Stimulated activated CD4-positive, alpha-beta T cell treated with anti-CD3 and anti-CD28 coated beads, TNF-alpha, amount 100 ng/mL, for 24 hours (primary cell): ENCODE data around the gene ATXN1.
"Not testable (repeated sequence)": the region's sequence is repeated elsewhere in the genome, so short reads cannot be mapped to it uniquely, and the experiment has no call there.

ENCODE experiments used
- DNase-seq, 3 experiments: peaks; one replicate each; pipeline ENCODE4 v3.0.0-alpha.2; 2020; ENCODE audit warnings: low read depth in 3 of 3

ATXN1 gene

DNA sequence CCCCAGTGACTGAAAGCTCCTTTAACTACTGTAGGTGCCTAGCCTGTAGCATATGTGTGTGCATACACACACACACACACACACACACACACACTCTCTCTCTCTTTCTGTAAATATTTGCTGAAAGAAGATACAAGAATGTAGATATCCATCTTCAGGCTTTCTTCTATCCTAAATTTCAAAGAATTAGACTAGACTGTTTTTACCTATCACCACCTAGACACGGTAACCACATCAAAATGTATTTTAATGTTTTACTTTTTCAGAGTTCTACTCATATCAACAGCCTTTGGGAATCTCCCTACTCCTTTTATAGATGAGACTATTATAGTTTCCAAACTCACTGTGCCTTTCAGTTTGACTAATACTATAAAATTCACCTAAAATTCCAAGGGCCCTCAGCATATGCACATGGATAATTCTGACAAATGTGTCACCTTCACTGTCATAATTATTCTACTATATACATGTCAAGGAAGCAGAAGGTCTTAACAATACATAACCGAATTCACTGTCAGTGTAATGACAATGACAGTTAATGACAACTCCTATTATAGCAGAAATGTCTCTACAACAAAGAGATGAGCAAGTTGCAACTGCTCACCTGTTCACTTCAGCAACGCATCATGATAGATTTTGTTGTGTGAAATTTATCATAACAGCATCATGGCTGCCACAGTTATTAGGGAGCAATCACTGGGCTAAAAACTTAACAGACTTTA lies 286.3 kb downstream of the ATXN1 start:
- no peak for DNase-seq

DNA sequence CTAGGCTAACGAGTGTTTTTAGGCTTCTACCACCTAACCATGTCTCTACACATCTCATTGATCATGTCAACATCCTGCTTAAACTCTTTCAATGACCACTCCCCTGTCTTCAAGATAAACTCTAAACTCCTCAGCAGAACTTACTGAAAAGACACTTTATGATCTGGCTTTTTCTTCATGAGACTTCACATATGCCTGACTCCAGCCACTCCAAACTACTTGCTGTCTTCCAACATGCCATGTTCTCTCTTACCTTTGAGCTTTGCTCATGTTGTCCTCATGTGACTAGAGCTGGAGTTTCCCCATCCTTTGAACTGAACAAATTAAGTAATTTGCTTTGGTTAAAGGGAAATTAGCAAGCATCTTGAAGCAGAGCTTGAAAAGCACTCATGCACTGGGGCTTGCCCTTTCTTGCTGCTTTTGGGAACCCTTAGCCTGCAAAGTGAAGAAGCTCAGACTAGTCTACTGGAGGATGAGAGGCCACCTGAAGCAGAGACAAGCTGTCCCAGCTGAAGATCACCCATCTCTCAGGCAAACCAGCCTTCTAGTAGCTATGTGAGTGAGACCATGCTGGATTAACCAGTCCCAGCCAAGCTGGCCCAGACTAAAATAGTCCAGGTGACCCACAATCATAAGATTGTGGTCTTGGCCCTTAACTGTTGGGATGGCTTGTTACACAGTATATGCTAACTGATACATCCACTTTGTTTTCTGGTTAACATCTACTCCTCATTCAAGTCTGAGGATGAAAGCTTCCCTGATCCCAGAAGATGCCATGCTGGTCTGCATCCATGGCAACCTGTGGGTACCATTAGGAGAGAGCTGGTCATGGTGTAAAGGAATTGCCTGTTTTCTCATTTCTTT lies 287.1 kb downstream of the ATXN1 start:
- no peak for DNase-seq

DNA sequence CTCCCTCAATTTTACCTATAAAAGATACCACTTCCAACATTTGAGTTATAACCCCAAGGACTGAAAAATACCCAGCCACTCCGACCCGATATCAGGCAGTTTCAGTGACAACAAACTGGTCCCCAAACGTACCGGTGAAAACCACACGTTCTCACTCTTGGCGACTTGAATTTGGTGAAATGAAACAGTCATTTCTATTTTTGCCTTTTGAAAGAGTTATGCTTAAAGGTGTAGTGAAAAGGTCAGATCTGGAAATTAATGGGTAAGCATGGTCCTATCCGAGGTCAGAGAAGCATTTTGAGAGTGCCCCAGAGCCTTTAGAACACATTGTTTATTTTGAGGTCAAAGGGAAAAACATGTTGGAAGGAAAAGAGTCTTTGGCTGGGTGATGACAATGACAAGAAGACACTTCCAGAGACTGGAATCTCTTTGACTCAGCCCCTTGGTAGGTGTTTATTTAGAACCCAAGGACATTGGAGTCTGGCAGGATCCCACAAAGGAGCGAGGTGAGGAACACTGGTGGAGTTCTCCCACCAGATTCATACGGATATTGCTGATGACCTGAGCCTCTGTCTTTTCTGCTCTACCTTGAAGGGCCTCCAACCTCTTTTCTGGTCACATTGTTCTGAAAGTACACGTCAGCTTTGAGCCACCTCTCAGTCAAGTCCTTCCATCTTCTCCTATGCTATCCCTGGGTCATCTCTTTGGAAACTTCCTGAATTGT lies 287.9 kb downstream of the ATXN1 start:
- no peak for DNase-seq

DNA sequence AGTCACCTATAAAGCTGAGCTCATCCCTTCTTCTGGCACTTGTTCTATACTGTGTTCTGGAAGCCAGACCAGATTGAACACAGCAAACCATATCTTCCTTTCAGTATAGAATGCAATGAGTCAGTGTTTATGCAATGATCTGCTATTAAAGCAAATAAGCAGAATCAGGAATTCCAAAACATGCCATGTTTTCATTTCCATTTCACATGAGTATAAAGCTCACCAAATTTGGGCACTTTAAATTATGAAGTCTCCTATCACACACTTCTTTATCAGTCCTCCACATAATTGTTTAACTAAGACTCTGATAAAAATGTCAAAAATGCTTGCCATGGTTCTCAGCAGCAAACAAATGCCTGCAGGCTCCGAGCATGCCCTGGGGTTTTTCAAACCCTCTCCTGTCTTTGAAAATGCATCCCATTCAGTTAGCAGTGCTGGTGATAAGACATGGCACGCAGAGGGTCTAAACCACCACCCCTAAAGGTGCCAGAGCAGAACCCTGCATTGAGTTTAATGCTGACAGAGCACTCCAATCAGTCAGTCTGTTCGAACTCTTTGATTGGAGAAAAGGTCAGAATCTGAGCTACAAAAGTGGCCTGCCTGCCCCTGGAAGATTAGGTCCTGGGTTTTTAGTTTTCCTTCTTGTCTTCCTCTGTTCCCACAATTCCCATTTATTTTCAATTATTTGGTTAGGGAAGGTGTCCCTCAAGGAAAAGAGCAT lies 288.8 kb downstream of the ATXN1 start:
- DNase-seq: no peak

DNA sequence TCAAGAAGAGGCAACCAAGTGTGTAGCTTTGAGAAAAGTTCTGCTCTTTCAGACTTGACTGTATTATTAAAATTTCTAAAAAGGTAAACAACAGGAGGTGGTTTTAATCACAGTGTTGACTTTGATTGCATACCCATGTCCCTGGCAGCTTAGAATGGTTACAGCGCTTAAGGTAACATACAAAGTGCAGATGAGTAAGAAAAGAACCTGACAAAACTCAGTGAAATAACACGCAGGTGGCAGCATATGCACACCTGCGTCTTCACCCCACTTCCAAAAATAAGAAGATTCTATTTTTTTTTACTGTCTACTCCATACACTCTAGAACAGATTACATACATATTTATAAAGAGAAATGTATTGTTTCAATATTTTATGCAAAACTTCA lies 289.4 kb downstream of the ATXN1 start:
- no peak for DNase-seq

DNA sequence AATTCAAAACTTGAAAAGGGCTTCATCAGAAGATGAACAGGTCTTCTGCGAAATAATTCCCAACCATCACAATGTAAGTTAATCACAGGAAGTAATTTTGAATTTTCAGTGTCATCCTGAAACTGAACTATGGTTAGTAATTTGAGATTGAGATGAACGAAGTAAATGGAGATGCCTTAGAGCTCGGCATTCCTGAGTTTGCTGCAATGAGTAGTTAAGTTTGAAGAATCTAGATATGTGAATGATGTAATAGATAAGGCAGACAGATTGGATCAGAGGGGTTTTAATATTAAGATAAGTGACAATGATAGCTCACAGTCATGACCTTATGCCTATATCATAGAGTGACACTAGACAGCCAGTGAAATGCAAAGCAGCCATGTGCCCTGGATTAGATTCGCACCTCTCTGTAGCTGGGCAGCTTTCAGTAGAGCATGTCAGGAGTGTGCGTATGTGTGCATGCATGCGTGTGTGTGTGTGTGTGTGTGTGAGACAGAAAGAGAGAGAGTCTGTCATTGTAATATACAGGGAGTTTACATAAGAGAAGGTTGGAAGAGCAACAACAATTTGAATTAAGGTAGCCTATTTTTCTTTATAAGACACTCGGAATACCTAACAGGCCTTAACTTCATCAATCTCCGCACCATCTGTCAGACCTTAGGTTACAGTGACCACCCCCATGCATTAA lies 289.9 kb downstream of the ATXN1 start:
- no peak for DNase-seq

DNA sequence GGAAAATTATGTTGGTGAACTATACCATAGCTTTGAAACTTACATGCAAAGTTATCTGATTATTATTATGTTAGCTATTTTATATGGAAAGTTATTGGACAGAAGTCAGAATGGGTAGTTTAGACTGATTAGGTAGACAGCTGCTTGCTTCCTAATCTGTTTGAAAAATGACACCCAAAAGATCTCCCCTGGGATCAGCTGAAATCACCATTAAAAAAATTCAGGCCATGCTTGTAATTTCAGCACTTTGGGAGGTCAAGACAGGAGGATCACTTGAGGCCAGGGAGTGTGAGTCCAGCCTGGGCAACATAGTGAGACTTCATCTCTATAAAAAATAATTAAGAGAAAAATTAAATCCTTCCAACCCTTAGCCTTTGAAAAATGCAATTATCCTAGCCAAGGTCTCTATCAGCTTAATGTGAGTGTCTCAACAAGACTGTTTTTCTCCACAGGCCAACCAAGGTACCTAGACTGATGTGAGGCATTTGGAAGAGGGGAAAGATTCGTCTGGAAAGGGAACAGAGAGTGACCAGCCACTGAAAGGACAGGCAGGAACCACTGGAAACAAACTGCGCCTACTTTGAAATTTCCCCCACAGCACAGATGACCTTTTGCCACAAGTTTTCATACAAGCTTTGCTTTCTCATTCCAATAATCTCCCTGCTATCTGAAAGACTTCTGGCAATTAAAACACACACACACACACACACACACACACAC lies 290.6 kb downstream of the ATXN1 start:
- DNase-seq: no peak

DNA sequence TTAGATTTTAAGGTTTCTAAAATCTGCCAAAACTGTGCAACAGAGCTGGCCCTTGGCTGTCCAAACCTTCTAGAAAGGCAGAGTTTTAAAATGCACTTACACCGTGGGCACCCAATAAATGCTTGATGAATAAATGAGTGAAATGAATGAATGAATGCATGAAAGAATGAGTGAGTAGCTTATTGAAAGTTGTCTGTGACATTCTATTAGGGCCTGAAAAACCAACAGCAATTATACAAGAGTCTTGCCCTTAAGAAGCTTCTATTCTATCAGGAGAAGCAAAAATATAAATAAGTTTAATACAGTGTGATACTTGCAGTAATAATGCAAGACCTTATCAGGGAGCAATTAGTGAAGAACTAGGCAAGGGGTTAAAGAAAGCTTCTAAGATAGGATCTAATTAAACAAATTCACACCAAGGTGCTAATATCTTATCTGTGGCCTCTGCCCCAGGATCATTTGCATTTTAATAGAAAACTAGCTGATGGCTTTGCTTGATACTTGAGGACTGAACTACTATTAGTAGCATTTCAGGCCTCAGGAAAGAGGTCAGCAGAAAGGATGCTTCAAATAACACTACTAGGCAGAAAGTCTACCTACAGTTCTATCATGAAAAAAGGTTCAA lies 292.2 kb downstream of the ATXN1 start:
- DNase-seq: no peak

DNA sequence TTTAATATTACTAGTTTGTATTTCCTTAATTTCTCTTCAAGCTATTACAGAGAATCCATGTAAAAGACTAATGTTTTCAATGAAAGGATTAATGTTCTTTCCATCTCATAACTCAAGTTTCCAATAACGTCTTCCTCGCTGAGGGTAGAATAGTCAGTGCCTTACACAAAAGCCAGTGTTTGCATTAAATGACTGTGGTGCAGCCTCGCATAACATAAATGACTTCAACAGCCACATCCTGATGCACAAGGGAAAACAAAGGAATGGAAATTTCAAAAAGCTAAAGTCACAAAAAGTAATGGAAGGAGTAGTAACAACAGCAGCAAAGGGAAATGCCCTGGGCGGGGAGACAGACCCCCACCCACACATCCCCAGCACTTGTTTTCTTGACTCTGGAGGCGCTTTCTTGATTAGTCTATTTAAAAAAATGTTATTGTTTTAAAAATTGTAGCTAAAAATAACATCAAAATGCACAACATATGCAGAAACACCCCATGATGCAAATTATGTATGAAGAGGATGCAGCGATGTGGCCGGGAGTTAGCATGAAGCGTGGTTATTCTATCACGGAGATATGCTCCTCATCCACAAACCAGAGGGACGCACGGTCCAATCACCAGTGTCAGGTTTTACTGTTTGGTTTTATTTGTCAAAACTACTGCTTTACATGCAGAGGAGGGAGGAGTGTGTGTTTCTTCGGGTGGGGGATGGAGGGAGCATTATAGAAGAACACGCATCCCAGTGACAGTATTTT lies 294.3 kb downstream of the ATXN1 start:
- no peak for DNase-seq

DNA sequence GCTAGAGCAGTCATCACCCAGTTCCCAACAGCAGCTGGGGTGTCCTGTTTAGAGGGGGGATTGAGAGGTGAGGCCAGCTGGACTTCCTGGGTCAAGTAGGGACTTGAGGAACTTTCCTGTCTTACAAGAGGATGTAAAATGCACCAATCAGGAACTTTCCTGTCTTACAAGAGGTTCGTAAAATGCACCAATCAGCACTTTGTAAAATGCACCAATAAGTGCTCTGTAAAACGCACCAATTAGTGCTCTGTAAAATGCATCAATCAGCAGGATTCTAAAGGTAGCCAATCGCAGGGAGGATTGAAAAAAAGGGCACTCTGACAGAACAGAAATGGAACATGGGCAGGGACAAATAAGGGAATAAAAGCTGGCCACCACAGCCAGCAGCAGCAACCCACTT lies 297.2 kb downstream of the ATXN1 start:
- no peak for DNase-seq

DNA sequence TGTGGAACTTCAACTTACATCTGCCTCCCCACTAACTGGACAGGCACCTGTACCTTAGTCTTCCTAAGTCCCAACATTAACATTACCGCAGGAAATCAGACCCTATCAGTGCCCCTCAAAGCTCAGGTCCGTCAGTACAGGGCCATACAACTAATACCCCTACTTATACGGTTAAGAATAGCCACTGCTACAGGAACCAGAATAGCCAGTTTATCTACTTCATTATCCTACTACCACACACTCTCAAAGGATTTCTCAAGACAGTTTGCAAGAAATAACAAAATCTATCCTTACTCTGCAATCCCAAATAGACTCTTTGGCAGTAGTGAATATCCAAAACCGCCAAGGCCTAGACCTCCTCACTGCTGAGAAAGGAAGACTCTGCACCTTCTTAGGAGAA lies 298.0 kb downstream of the ATXN1 start:
- not testable (repeated sequence) for DNase-seq

DNA sequence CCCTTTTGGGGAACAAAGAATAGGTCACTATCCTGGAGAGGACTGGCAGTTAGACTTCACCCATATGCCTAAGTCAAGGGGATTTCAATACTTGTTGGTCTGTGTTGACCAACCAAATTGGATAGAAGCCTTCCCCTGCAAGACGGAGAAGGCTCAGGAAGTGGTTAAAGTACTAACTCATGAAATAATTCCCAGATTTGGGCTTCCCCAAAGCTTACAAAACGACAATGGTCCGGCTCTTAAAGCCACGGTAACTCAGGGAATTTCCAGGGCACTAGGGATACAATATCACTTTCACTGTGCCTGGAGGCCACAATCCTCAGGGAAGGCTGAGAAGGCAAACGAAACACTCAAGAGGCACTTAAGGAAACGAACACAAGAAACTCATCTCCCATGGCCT lies 299.8 kb downstream of the ATXN1 start:
- no peak for DNase-seq

DNA sequence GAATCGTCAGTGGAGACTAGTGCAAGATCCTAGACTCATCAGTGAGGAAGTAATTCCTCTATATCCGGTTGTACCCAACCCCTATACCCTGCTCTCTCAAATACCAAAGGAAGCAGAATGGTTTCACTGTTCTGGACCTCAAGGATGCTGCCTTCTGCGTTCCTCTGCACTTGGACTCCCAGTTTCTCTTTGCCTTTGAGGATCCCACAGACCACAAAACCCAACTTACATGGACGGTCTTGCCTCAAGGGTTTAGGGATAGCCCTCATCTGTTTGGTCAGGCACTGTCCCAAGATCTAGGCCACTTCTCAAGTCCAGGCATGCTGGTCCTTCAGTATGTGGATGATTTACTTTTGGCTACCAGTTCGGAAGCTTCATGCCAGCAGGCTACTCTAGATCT lies 301.8 kb downstream of the ATXN1 start:
- DNase-seq: not testable (repeated sequence)

DNA sequence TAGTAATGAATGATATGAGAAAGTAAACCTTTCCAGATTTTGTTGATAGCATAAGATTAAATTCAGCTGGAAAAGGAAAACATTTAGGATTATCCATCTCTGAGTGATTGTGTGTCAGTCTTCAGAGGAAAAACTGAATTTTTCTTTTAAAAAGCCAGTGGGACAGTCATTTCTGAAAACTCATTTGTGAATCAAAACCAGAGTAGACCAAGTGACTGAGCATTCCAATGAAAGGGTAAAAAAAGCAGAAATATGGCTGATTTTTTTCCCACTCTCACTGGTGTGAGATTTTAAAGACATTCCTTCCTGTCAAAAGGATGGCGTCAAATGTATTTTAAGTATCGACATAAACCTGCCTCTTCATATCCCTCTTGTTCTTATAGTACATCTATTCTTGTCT lies 308.9 kb downstream of the ATXN1 start:
- no peak for DNase-seq

DNA sequence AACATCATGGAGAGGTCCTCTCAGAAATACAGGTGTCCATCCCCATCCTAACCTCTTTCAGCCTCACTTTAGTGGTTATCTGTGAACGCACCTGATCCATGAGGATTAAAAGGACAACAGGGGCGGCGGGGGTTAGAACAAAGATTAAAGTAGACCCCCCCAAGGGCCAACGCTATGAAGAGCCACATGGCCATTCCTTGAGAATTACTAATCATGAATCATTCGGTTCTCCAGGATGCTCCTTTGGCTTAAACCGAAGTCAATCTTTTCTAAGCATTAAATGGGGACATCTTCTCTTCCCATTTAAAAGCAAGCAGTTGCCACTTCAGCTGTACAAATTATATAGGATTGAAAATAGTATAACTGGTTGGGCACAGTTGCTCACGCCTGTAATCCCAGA lies 310.4 kb downstream of the ATXN1 start:
- no peak for DNase-seq

DNA sequence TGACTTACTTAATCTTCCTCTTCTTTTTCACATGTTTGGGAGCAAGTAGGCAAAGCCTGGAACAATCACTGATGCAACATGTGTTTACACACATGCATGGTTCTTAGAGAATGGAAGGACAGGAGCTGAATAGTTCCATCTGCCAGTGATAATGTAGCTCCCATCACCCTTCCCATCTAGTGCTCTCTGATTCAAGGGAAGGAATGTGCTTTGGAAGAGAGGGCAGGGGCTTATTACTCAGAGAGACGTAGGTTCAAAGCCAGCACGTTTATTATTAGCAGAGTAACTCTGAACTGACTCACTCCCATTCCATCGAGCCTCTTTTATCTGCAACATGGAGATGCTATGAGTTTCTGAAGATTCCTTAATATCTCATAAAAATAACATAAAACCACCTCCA lies 311.0 kb downstream of the ATXN1 start:
- no peak for DNase-seq

DNA sequence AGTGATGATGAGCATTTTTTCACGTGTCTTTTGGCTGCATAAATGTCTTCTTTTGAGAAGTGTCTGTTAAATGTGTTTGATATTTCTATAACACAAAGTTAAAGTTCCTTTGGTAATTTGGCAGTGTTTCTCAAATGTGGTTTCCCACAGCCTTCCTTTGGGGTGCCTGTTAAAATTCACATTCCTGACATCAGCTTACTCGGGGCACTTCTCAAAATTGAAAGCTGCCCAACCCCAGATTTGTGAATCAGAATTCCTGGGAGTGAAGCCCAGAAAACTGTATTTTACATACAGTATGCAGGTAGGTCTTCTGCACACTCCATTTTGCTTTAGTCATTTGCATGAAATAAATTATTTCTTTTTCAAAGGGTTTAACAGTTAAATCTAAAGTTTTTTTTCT lies 315.0 kb downstream of the ATXN1 start:
- no peak for DNase-seq

DNA sequence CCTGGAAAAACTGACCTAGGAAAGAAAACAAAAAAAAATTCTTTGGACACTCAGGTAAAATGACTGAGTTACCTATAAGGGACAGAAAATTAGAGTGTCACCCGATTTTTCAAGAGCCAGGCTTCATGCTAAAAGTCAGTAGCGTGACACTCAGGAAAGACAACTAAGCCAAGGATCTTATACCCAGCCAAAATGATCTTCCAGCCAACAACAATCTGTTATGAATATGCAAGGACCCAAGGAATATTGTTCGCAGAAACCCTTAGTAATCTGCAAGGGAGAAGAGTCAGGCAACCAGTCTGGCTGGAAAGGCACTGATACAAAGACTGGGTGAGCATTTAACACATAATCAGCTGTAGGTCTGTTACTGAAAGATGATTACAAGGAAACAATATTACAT lies 319.2 kb downstream of the ATXN1 start:
- DNase-seq: no peak

DNA sequence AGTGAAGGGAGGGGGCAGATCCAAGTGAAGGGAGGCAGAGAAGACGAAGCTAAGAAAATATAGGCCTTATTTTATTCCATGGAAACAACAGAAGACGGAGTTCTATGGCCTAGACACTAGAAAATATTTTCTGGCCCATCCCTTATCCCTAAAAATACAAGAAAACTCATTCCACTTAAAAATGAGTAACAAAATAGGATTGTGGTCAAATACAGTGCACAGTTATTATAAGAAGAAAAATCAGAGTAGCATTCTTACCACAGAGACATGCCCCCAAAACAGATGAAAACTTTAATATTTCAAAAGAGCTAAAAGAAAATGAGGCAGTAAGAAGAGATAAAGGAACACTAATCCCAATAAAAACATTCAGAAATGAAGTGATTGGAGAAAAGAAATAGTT lies 320.0 kb downstream of the ATXN1 start:
- DNase-seq: no peak
